DMS53 (cell line): Measurements from ENCODE around the gene SBNO1.
"Not testable (repeated sequence)": the region's sequence is repeated elsewhere in the genome, so short reads cannot be mapped to it uniquely, and the experiment has no call there.

Experiments
- DNase-seq: peaks from one replicate; lab custom pipeline; 2025; lab: John Stamatoyannopoulos, UW

The SBNO1 gene

DNA sequence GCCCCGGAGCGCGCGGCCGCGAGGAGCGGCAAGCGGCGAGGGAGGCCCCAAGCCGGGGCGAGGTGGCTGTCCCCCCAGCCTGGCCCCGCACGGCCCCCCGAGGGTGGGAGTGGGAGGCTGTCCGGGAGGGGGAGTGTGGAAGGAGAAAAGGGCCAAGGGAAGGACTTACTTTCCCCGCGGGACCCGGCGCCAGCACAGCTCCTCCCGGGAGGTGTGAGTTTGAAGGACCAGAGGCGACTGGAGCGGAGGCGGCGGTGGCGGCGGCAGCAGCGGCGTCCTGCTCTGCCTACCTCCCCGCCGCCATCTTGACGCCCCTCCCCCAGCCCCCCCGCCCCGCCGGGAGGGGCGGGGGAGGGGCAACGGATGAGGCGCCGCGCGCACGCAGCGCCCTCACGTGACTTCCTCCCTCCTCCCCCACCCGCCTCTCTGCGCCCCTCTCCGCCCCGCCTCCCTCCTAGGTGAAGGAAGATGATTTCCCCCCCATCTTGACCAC, at the start of gene SBNO1:
Gene SBNO1, minus strand, starts transcription at position 316 of the 493 bp plus-strand sequence. CDS start 14,406 bp downstream, outside the sequence.
- peak; percentile 97 for DNase-seq

GRCh38 chr12:123410041-123410412, 45.4 kb upstream of the SBNO1 start:
- no peak for DNase-seq

DNA sequence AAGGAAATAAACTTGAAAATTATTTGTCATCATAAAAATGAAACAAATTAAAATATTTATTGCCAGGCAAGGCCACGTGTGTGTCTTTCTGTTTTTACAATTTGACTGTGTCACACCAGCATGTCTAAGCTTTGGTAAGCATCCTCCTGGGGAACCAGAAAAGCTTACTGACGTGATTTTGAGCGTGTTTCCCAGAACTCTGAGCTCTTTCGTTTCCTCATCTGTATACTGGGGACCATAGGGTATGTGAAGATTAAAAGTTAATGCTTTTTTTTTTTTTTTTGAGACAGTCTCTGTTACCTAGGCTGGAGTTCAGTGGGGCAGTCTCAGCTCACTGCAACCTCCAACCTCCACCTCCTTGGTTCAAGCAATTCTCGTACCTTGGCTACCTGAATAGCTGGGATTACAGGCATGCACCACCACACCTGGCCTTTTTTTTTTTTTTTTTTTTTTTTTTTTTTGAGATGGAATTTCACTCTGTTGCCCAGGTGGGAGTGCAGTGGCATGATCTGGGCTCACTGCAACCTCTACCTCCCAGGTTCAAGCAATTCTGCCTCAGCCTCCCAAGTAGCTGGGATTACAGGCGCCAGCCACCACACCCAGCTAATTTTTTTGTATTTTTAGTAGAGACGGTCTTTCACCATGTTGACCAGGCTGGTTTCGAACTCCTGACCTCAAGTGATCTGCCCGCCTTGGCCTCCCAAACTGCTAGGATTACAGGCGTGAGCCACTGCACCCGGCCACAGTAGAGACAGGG, 44.8 kb upstream of the SBNO1 start:
- not testable (repeated sequence) for DNase-seq

- not testable (repeated sequence) for DNase-seq
These were observed 44.0 kb upstream of the SBNO1 start for GRCh38 chr12:123408619-123409018.

DNA sequence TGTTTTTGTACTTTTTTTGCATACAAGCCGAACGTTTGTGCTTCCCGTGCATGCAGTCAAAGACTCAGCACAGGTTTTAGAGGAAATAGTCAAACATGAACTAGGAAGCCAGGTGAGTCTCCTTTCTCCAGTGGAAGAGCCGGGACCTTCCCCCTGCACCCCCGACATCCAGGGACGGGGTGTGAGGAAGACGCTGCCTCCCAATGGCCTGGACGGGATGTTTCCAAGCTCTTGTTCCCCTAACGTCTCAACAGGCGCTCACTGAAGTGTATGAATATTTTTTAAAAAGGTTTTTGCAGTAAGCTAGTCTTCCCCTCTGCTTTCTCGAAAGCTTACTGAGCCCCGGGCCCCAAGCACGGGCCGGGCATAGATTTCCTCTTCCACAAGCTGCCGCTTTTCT, 43.3 kb upstream of the SBNO1 start:
- not testable (repeated sequence) for DNase-seq

- DNase-seq, result not testable (repeated sequence)
These were observed 42.6 kb upstream of the SBNO1 start for GRCh38 chr12:123407269-123407668.

- no peak for DNase-seq
These were observed 39.9 kb upstream of the SBNO1 start for GRCh38 chr12:123404581-123404980.

DNA sequence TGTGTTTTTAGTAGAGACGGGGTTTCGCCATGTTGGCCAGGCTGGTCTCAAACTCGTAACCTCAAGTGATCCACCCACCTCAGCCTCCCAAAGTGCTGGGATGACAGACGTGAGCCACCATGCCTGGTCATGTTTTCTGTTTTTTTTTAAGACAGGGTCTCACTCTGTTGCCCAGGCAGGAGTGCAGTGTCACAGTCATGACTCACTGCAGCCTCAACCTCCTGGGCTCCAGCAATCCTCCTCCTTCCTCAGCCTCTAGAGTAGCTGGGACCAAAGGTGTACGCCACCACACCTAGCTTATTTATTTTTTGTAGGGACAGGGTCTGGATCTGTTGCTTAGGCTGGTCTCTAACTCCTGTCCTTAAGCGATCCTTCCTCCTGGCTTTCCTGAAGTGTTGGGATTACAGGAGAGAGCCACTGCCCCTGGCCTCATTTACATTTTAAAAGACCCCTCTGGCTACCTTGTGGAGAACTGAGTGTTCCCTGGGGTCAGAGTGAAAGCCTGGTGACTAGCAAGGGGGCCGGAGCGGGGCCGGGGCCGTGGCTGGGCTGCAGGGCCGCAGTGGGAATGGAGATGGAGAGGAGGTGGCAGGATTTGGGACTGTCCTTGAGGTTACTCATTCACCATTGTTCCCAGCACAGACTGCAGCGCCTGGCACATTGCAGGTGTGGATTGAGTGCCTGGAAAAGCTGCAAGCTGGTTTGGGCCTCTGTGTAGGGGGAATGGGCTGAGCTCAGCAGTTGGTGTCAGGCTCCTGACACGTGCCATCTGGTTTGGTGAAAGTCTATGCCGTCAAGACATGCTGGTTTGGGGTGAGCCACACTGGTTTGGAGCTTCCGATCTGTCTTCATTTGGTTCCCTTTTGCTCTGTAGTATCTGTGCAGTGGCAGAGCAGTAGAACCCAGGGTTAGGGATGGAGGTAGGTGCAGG, 37.4 kb upstream of the SBNO1 start:
- no peak for DNase-seq

GRCh38 chr12:123399255-123399617, 34.6 kb upstream of the SBNO1 start:
- no peak for DNase-seq

- no peak for DNase-seq
These were observed 34.1 kb upstream of the SBNO1 start for GRCh38 chr12:123398550-123399254.

GRCh38 chr12:123398177-123398549, 33.5 kb upstream of the SBNO1 start:
- no peak for DNase-seq

- DNase-seq, result no peak
These were observed 32.8 kb upstream of the SBNO1 start for GRCh38 chr12:123397400-123397799.

DNA sequence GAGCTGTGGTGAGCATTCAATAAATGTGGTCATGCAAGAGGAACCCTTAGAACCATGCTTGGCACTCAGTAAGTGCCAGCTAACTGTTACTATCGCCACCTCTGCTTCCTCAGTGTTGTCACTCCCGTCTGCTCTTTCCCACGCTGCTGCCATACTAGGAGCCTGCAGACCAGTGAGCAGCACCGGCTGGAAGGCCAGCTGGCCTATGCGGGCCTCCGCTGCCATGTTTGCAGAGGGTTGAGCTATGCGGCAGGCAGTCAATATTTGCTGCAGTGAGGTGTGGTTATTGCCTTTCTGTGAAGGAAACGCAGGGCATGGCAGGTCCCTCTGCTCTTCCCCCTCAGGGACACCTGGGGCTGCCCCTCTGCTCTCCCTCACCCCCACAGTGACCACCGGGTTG, 32.3 kb upstream of the SBNO1 start:
- DNase-seq, result no peak

GRCh38 chr12:123396543-123396942, 31.9 kb upstream of the SBNO1 start:
- DNase-seq, result no peak

DNA sequence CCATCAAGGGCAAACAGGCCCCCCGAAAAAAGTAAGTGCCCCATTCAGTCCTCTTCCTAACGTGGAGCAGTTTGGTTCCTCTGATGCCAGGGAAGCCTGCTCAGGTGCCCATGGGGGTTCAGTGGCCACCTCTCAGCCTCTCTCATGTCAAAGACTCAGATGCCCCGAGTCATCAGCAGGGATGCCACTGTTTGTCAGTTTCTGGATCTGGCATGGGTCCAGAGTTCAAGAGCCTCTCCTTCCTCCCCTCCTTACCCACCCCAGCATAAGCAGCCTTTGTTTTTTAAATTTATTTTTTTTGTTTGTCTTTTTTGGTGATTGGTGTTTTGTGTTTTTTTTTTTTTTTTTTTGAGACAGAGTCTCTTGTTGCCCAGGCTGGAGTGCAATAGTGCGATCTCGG, 30.6 kb upstream of the SBNO1 start:
- no peak for DNase-seq

- no peak for DNase-seq
These were observed 29.1 kb upstream of the SBNO1 start for GRCh38 chr12:123393747-123394146.

DNA sequence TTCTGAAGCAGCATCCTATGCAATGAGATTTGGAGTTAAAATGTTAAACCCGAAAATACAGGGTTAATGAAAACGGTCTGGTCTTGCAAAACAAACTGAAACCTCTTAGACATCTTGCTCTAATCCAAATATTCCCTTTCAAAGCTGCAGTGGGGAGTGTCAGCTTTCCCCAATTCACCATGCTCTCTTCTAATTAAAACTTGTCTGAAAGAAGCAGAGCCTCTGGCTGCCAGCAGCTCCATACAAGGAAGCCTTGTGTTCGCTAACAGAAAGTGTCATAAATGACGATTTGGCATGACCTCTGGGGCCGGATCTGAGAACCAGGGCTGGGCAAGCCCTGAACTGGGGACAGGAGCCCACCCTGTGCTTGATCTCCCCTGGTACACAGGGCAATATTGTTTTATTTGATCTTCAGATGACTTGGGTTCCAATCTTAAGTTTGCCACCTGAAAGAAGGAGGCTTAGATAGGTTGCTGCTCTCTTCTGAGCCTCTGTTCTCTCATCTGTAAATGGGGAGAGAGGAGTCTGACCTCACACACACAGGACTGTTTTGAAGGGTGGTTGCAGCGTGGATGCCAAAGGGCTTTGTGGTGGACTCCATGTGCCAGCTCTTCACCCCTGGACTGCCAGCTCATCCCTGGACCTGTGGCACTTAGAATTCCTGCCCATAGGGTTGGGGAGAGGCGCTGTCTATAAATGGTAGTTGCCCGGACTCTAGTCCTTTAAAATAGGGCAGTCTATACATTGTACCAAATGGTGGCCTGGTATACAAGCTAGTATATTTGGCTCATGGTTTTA, 27.1 kb upstream of the SBNO1 start:
- DNase-seq, result no peak

GRCh38 chr12:123390498-123391426, 26.1 kb upstream of the SBNO1 start:
- no peak for DNase-seq

DNA sequence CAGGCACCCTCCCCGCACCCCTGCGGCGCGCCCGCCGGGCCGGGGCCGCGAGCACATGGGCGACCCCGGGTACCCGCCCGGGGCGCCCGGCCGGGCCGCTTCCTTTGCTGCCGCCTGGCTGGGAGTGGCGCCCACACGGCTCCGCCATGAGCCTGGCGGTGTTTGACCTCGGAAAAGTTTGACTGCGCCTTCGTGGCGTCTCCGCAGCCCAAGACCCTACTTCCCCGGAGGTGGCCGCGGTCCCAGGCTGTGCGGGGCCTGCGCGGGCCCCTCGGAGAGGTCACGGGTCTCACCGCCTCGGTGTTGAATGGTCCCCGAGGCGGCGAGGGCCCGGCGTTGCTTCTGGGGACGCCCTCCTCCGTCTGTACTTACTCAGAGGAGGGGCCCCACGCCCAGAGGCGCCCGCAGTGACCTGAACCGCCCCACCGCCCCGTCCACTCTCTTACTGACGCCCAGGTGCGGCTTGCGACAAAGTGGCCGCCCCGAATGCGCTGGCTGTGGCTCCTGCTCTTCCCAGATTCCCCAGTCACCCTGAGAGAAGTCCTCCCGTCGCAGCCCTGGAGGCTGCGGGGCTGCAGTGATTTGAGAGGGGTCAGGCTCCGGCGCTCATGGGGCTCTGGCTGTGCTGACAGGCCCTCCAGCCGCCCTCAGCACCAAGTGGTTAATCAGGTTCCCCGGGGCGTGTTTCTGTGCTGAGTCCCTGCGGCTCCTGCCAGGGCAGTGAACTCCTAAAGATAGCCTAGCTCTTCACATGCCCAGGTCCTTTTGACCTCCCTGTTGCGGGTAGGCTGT, 25.1 kb upstream of the SBNO1 start:
- DNase-seq, result peak; percentile 54
